Stimulated activated CD4-positive, alpha-beta T cell treated with anti-CD3 and anti-CD28 coated beads, Interleukin-2, amount 100 ng/mL, for 48 hours (primary cell): ENCODE results near the gene FSTL4.

ENCODE experiments used
- DNase-seq, 2 donors: peaks; one replicate each; pipeline ENCODE4 v3.0.0-alpha.2; 2020

FSTL4 gene

DNA sequence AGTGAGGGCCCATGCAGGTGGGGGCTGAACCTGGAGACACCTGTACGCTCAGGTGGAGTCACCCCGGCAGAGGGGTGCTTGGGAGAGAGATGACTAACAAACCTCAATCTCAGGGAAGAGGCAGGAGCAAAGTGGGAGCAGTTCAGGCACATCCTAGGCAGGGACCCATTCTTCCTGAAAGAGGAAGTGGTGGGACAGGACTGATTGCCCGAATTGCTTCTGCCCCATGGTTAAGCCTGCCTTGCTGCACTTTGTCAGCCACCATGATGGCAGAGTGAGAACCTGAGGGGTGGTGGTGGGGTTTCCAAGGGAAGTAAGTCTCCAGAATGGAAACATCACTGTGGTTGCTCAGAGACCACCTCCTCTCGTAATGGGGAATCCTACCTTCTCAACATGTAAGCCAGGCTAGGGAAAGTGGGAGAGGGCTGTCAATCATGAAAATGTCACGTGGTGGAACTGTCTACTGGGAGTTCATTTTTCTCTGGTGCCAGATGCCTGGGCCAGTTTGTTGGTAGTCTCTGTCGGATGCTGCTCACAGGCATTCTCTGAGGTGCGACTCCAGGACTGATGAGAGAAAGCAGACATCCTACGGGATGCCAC is 410.2 kb downstream of the FSTL4 start:
- no peak for DNase-seq

DNA sequence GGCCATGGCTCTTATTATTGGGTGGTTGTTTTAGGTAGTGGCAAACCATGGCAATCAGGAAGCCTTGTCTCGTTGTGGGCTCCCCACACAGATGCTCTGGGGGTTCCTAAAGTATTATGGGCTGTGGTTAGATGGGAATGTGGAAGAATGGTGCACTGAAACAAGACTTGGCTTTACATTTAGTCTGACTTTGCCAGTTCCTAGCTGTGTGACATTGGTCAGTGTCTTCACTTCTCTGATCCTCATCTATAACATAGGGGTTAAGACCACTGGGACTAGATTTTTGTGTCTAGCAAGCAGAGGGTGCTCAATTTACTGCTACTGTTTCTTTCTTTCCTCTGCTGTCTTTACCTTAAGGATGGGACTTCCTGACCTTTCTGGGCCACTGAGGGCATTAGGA is 411.0 kb downstream of the FSTL4 start:
- DNase-seq = no peak

DNA sequence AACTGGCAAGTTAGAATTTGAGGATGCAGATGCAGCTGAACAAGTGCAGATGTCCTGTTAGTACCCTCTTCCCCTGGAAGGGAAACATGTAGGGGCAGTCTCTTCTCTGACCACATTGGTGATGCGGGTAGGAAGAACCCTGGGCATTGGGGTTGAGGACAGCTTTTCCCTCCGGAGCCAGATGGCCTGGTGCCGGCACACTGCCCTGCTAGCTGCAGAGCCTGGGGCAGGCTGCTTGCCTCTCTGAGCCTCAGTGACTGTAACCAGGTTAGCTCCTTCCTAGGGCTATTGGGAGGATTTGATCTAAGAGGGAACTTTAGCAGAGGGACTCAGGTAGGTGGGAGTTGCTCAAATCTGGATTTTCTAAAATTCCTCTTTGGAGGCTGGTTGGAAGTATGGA is 412.1 kb downstream of the FSTL4 start:
- no peak for DNase-seq

DNA sequence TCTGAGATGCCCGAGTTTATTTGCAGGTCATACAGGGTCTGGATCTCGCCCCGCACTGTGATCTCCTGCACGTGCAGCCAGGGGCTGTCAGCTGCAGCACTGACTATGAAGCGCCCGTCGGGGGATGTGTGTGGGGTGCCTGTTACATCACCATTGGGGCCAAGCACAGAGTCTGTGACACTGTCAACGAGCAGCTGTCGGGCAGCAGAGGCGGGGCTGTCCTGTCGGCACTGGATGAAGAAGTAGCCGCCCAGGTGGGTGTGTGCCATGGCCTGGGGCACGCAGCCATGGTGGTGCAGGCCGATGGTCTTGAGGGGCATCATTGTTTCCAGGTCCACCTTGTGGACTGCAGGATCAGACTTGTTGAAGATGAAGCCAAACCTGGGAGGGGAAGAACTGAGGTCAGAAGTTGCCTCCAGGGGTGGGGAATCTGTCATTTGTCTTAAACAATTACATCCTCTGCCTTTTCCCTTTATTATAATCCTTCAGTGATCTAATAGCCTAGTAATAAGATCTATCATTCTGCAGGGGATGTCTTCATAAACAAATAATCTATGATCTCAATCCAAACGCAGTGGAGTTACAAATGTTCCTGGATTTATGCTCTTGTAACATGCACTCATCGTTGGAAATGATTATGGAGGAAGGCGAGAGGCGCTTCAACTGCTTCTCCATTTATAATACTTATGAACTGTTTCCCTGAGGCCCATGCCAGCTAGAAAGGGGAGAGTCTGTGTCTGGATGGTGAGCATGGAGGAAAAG is 412.7 kb downstream of the FSTL4 start:
- no peak for DNase-seq

DNA sequence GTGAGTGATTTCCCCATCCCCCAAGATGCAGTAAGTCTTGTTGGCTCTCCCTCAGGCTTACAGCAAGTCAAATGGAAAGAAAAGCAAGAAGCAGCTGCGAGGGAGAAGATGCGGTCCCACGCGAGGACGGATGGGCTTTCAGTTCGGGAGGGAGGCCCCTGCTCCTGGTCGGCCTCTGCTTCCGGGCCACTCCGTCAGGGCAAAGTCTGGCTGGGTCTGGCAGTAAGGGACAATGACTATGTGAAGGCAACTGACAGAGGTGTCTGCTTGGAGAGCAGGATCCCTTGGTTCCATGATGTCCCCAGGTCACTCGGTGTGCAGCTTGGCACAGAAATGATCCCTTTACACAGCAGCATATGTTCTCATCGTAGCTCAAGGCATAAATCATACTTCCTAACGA is 413.8 kb downstream of the FSTL4 start:
- no peak for DNase-seq

DNA sequence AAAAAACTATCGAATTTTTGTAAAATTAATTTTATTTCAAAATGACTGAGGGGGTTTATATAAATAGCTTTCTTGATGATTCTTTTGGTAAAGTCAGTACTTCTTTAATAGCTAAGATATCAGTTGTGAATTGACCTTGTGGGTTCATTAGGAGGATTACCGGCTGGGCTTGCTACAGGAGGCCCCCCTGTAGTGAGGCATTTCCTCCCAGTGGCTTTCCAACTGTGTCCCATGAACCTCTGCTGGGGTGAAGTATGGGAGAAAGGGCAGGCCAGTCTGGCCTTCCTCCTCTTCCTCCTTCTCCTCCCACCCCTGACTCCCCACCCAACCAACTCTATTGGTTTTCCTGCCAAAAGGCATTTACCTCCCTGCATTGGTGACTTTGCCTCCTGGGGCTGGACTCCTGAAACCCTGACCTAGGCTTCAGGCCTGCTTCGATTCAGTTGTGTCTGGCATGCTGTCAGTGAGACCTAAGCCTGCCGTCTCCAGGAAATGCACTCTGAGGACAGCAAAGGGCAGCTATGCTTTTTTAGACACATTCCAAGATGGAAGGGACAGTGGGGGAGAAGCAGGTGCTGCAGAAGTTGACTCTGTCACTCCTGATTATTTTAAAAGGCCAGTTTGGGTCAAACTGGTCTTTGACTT is 415.8 kb downstream of the FSTL4 start:
- no peak for DNase-seq

DNA sequence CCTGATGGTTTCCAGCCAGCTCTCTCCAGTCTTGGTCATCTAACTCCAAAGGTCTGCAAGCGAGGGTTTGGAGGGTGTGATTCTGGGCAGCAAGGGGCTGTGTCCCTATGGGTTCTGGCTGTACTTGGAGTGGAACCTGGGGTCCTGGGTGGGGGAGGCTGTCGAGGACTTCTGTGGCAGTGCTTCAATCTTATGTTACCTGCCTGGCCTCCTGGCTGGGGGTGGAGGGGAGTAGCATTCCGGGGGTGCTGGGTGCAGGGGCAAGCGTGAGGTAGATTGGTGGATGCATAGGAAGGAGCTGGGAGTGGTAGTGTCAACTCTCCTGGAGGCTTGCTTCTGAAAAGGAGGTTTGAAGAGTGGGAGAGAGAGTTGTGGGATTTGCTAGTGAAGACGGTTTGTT is 417.1 kb downstream of the FSTL4 start:
- DNase-seq = no peak

DNA sequence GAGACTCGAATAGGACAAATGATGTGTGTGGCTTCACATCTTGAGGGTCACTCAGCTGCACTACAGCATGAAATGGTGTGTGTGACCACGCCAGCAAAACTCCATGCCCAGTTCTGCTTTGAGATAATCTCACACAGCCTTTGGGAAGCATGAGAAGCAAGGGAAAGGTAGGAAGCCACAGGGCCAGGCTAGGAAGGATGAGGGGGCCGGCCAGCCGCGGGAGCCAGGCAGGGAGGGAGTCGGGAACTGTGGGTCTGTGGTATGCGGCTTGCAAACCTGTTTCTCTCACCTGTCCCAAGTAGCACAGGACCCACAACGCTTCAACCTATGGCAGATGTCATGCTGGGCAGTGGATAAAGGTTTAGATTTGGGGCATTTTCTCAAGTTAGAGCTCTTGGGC is 418.5 kb downstream of the FSTL4 start:
- no peak for DNase-seq

DNA sequence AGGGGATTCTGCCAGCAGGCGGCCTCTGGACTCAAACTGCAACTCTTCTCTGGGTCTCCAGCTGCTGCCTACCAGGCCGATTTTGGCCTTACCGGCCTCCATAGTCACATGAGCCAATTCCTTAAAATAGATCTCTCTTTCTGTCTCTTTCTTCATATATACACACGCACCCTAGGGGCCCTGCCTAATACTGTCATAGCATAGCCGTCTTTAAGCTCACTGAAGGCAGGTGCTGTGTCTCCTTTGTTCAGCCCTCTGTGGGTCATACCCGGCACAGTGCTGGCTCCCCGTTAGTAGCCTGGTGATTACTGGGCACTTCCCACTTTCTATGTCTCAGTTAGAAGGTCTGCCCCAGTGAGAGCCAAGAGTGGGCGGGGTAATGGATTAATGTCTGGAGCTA is 419.6 kb downstream of the FSTL4 start:
- DNase-seq = no peak

DNA sequence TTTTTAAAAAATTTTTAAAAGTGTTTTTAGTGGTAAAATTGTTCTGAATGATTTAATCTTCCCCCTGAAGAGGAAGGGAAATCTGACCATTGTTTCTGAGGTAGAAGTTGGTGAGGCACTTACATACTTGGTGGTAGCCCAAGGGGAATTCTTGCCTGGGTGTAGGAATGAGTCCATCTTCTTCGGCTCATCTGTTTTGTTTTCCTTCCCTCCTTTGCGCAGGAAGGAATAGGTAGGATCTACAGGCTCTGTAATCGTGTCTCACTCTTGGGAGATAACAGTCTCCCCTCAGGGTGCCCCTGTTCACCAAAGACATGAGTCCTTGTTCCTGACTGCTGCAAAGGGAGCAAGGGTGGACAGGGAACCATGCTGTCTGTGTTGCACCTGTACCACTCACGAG is 422.5 kb downstream of the FSTL4 start:
- no peak for DNase-seq

DNA sequence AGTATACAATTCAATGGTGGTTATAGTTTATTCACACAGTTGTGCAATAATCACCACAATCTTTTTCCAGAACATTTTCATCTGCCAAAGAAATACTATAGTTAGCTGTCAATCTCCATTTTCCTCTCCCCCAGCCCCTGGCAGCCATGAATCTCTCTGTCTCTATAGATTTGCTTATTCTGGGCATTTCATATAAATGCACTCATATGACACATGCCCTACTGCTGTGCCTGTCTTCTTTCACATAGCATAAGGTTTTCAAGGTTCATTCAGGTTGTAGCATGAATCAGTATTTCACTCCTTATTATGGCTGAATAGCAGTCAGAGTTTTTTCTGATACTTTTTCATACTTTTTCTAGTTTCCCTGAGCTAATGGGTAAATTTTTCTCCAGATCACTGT is 432.9 kb downstream of the FSTL4 start:
- DNase-seq = no peak

DNA sequence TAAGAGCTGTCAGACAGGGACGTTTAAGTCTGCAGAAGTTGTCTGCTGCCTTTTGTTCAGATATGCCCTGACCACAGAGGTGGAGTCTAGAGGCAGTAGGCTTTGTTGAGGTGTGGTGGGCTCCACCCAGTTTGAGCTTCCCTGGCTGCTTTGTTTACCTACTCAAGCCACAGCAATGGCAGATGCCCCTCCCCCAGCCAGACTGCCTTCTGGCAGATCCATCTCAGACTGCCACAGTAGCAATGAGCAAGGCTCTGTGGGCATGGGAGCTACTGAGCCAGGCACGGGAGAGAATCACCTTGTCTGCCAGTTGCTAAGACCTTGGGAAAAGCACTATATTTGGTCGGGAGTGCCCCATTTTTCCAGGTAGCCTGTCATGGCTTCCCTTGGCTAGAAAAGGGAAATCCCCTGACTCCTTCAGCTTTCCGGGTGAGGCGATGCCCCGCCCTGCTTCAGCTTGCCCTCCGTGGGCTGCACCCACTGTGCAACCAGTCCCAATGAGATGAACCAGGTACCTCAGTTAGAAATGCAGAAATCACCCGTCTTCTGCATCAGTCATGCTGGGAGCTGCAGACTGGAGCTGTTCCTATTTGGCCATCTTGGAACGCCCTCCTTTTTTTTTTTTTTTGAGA is 441.5 kb downstream of the FSTL4 start:
- peak in 1 of 2 donors; percentile 18 for DNase-seq

DNA sequence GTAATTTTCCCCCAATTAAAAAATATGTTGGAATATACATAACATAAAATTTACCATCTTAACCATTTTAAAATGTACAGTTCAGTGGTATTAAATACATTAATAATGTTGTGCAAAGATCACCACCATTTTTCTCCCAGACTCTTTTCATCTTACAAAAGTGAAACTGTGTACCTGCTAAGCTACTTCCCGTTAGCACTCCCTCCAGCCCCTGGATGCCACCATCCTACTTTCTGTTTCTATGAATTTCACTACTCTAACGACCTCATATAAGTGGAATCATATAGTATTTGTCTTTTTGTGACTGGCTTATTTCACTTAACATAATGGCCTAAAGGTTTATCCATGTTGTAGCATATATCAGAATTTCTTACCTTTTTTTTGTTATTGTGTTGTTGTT is 447.6 kb downstream of the FSTL4 start:
- no peak for DNase-seq

DNA sequence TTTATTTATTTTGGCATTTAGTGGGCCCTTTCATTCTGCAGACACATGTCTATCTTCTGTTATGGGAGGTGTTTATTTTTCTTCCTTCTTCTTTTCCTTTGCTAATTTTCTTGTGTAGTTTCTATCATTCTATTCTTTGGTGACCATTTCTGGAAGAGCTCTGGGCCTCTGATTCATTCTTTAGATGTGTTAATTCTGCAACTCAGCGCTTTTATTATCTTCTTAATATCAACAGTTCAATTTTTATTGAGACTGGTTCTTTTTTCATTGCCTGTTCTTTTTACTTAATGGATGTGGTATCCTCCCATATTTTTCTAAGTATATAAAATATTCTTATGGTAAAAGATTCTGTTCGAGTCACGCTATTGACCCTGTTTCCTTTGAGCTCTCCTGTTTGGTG is 448.5 kb downstream of the FSTL4 start:
- DNase-seq = no peak

DNA sequence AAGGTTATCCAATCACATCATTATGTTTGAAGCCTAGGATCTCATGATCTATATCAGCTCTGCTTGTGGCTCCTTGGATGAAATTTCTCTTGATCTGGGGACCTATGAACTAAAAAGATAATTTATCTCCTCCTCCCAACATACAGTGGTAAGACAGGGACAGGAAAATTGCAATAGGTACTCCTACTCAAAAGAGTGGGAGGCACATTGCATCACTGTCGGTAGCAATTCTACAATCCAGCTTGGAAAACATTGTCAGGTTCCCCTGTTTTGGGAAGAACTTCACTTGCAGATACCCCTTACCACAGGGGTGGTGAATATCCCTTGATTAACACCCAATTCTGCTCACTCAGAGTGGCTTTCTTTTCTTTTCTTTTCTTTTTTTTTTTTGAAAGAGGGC is 452.8 kb downstream of the FSTL4 start:
- DNase-seq = no peak

DNA sequence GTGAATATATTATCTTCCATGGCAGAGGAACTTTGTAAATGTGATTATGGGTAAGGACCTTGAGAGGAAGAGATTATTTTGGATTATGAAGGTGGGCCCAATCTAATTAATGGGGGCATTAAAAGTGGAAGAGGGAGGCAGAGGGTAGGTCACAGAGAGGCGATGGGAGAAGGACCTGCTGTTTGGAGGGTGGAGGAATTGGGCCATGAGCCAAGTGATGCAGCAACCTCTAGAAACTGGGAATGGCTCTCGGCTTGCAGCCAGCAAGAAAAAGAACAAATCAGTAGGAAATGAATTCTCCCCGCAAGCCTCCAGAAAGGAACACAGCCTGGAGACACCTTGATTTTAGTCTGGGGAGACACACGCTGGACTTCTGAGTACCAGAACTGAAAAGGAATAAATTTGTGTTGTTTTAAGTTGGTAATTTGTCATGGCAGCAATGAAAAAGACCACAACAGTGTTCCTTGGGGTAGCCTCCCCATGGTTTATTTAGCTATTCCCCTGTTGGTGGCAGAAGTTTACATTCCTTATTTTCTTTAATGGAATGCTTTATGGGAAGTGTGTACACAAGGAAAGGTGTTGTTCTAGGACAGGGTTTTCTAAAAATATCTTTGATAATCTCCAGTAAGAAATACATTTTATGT is 456.9 kb downstream of the FSTL4 start:
- DNase-seq = no peak

DNA sequence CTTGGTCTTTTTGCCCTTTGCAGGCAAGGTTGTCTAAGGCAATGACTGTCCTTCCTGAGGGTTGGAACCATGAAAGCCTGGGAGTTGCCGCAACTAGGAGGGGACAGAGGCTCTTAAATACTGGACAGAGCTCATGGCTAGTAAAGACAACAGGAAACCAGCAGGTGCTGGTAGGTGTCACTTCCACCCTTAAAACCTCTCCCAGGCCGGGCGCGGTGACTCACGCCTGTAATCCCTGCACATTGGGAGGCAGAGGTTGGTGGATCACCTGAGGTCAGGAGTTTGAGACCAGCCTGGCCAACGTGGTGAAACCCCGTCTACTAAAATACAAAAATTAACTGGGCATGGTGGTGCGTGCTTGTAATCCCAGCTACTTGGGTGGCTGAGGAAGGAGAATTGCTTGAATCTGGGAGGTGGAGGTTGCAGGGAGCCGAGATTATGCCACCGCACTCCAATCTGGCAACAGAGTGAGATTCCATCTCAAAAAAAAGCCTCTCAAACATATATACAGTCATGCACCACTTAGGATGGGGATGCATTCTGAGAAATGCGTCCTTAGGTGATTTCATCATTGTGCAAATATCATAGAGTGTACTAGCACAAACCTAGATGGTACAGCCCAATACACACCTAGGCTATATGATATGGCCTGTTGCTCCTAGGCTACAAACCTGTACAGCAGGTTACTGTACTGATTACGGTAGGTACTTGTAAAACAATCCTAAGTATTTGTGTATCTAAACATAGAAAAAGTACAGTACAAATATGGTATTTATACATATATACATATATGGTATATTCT is 457.9 kb downstream of the FSTL4 start:
- no peak for DNase-seq

DNA sequence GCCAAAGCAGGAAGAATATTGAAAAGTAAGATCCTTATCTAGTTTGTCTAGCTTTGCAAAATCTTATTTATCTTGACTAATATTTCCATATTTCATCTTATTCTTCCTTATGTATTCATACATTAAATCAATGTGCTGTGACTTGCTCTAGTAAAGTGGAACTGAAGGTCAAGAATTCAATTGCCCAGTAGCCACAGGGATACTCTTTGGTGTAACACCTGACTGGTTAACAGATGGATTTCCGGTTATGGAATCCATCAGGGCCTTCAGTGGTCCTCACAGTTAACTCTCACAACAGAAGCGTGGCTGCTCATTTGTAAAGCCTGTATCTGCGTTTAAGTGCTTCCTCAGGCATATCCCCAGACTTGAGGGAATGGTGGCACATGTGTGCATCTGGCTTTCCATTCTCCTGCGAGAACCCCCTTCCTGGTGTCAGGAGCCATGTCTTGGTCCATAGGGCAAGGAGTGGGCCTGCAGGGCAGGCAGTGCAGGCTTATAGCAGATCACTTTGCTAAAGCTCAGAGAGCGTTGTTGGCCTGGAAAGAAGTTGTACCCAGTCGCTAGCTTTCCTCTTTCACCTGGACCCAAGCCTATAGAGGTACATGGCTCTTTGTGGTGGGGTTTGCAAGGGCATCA is 461.3 kb downstream of the FSTL4 start:
- DNase-seq = no peak

DNA sequence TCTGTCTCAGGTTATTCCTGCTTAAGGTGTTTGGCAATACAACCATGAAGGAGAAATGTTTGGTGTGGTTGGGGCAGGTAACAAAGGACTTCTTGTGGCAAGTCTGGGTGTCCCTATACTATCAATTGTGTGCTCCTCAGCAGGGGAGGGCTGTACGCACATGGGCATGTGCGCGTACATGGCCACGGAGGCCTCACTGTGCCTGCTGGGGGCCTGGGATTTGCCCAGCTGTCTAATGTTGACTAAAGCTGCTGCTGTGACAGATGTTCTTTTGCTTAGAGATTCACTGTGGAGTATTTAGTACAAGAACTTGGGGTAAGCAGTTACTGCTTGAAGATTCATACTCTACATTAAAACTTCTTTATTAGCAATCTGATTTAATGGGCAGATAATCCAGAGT is 463.0 kb downstream of the FSTL4 start:
- DNase-seq = no peak

DNA sequence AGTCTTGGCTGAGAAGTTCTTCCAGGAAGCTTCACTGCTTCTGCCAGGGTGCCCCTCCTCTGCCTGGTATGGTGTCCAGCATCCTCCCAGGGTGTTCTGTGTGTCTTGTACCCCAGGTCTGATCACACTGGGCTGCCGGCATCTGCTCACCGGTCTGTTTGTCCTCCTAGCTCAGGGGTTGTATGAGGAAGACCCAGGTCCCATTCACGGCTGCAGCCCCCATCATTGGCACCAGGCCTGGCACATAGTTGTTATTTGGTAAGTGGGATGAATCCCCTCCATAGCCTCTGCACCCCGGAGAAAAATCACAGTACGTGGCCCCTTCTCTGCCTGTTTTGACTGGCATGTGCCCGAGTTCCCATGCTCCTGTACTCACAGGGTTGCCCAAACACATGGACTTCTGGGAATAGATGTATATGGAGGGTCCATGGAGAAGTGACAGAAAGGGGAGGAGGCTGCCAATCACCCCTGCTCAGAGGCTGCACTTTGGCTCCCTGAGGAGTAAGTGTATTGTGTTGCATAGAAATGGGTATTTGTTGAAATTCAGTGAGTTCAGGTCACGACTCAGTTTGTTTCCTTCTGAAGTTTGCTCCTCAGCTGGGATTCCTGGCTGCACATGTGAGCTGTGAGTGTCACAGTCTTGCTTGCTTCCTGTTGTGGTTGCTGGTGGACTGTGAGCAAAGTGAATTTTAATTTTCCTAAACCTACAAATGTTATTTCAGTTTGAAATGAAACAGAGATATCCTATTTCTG is 464.4 kb downstream of the FSTL4 start:
- no peak for DNase-seq

DNA sequence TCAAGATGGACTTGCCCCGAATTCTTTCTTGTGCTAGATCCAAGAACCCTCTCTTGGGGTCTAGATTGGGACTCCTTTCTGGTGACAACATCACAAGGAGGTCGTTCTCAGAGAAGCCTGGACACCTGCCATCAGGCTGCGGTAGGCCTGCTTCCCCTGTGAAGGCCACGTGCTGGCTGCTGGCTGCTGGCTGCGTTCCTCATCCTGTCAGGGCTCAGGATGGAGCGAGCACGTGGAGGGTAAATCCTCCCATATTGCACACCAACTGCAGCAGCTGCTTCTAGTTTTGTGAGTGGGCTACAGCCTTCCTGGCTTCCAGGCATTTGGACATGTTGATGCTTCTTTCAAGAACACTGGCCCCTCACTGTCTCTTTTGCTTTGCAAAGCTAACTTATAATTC is 464.9 kb downstream of the FSTL4 start:
- DNase-seq = no peak
